HG02798 (cell line): ENCODE data around the gene GSTM2.
"Not testable (repeated sequence)": the region's sequence is repeated elsewhere in the genome, so short reads cannot be mapped to it uniquely, and the experiment has no call there.

Experiments used
- ATAC-seq: cut with Tn5 transposase; IDR thresholded peaks from one replicate; pipeline ENCODE4 v1.9.1; 2021; ENCODE audit warnings: mild to moderate bottlenecking; ENCODE audit not compliant: unreplicated experiment, poor library complexity

GSTM2 gene

DNA sequence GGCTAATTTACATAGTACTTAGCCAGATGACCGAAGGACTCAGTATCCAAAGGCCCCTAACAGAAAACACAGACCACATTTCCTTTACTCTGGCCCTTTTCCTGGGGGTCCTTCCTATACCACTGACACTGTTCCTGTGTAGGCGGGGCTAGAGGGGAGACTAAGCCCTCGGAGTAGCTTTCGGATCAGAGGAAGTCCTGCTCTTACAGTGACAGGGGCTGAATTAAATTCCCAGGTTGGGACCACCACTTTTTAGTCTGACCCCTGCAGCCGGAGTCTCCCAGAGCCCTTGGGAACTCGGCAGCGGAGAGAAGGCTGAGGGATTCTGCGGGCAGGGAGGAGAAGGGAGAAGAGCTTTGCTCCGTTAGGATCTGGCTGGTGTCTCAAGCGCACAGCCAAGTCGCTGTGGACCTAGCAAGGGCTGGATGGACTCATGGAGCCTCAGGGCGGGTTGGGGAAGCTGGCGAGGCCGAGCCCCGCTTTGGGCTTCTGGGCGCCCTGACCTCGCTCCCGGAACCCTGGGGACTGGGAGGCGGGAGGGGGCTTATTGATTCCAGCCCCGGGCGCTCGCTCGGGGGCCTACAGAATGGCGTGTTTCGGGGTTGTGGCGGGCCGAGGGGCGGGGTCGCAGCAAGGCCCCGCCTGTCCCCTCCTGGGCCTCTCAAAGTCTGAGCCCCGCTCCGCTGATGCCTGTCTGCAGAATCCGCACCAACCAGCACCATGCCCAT, 43.9 kb downstream of the GSTM2 start, which contains the start of gene GSTM5:
Gene GSTM5 (plus strand): TSS at position 659 of the 728 bp plus-strand sequence. CDS start 62 bp downstream, at position 721.
- not testable (repeated sequence) for ATAC-seq

DNA sequence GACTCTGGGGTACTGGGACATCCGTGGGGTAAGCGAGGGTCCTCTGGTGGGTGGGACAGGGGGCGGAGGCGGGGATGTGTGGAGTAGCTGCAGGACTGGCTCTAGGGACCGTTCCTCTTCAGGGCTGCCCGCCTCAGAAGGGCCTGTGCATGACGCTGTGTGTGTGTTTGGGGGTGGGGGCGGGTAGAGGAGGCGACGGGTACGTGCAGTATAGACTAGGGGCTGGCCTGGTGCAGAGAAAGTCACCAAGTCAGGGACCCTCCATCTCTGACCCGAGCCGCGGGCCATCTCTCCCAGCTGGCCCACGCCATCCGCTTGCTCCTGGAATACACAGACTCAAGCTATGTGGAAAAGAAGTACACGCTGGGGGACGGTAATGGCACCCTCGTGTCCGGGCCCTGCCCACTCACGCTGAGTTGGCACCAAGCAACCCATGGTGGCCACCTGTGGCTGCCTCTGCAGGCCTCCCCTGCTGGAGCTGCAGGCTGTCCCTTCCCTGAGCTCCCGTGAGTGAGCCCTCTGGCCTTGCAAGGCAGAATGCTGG, 44.5 kb downstream of the GSTM2 start:
- ATAC-seq = no peak

DNA sequence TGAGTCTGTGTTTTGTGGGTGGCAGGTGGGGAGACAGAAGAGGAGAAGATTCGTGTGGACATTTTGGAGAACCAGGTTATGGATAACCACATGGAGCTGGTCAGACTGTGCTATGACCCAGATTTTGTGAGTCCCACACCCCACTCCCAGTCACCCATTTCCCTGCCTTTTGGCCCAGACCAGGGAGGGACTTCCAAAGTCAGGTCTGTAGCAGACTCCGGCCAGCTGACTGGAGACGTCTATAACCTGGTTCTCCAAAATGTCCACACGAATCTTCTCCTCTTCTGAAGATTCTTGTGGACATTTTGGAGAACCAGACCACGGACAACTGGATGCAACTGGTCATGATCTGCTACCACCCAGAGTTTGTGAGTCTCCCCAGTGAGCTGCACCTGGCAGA, 45.8 kb downstream of the GSTM2 start:
- no peak for ATAC-seq

DNA sequence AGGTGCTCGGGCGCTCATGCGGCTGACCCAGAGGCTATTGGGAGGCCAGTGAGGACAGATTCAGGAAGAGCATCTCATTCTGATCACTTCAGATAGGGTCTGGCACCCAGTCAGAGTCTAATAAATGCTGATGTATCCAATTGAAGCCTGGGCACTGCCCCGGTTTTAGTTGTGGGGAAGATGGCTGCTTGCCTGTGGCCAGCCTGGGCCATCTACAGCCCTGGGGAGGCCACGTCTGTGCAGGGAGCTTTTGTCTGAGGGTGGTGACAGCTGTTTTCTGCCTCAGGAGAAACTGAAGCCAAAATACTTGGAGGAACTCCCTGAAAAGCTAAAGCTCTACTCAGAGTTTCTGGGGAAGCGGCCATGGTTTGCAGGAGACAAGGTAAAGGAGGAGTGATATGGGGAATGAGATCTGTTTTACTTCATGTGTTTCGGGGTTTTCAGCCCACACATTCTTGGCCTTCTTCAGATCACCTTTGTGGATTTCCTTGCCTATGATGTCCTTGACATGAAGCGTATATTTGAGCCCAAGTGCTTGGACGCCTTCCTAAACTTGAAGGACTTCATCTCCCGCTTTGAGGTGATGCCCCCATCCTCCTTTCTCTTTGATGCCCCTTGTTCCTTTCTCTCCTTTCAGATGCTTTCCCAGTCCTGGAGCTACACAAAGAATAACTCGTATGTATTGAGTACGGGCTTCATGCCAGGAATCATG, 47.0 kb downstream of the GSTM2 start:
- no peak for ATAC-seq

DNA sequence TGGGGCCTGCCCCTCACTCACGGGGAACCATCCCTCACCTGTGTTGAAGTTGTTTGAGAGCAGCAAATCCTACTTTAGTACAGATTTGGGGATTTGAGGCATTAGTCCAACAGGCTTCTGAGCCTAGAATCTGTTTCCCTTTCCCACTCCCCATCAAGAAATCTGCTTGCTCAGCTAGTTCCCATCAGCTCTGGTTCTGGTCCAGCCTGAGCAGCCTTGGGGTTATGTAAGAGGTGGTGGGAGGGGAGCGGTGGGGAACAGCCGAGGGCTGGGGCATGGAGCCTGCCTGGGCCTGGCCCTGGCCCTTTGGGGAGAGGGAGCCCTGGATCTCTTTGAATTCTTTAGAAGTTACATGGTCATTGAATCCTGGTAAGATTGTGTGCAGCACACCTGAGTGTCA, 48.3 kb downstream of the GSTM2 start:
- ATAC-seq = no peak

DNA sequence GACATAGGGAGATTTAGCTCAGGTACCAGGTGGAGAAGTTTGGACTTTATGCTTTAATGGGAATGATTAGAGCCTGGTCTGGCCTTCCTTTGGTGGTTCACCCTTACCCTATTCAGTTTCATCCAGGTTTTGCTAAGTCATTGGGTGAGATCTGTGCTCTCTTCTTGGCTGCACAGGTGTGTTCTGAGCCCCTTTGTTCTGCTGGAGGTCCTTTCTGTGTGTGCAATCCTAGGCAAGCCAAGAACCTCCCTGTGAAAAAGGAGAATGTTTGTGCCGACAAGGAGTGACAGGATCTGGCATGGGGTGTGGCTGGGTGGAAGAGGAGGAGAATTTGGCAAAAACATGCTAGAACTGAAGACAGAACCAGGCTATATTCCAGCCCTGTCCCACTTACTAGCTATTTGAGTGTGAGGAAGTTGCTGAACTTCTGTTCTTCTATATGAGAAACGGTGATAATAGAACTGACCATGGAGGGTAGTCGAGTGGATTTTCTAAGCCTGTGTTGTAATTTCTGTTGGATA, 48.8 kb downstream of the GSTM2 start:
- no peak for ATAC-seq

DNA sequence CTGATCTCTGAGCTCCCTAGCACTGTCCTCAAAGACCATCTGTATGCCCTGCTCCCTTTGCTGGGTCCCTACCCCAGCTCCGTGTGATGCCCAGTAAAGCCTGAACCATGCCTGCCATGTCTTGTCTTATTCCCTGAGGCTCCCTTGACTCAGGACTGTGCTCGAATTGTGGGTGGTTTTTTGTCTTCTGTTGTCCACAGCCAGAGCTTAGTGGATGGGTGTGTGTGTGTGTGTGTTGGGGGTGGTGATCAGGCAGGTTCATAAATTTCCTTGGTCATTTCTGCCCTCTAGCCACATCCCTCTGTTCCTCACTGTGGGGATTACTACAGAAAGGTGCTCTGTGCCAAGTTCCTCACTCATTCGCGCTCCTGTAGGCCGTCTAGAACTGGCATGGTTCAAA, 49.9 kb downstream of the GSTM2 start:
- no peak for ATAC-seq

DNA sequence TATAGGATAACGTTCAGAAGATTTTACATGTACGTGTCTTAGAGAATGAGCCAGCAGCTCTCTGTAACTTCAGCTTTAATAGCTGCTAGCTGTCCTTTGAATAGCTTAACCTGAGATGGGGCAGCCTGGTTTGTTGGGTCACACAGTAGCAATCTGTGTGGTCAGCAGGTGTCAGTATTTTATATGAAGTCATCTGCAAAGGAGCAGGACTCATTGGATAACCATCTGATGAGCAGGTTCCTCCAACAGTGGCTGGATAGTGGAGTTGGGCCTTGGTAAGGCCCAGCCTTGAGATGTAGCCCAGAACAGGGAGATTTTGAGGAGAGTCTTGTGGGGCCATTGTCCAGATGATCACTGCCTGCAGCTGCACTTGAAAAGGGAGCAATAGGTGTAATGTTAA, 50.6 kb downstream of the GSTM2 start:
- no peak for ATAC-seq

DNA sequence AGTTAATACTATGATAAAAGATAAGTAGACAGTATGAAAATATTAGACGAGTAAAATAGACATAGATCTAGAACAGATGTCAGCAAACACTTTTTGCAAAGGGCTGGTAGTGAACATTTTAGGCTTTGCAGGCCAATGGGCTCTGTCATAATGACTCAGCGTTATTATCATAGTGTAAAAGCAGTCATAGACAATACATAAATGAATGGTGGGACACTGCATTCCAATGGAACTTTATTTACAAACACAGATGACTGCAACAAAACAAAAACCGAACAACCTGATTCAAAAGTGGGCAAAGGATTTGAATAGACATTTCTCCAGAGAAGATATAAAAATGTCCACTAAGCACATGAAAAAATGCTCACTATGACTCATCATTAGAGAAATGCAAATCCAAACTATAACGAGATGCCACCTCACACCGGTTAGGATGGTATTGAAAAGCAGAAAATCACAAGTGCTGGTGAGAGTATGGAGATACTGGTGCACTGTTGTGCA, 51.5 kb downstream of the GSTM2 start:
- no peak for ATAC-seq

DNA sequence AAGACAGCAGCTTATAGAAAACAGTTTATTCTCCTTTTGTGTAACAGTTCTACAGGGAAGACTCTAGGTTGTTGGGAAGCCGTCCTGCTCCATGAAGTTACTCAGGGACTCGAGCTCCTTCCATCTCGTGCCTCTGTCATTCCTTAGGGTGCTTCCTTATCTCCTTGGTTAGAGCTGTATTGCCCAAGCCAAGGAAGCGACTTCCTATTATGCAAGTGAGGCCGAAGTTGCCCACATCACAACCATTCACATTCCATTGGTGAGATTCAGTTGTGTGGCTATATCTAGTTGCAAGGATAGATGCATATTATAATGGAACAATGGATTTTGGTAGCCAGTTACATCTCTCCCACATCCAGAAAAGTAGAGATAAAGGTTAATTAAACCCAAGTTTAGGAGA, 53.2 kb downstream of the GSTM2 start:
- ATAC-seq = no peak

DNA sequence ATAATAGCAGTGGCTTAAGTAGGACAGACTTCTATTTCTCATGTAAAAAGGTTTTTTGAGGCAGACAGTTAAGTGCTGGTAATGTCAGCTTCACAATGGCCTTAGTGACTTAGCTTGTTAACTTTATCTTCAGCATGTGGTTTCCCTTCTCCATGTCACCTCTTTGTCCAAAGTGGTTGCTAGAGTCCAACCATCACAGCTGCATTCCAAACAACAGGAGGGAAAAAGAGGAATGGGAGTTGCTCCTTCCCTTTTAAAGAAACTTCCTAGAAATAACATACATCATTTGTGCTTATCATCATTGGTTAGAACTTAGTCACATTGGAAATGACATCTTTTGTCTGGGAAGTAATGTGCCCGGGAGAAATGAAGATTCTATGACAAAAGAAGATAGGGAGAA, 54.1 kb downstream of the GSTM2 start:
- ATAC-seq = no peak

DNA sequence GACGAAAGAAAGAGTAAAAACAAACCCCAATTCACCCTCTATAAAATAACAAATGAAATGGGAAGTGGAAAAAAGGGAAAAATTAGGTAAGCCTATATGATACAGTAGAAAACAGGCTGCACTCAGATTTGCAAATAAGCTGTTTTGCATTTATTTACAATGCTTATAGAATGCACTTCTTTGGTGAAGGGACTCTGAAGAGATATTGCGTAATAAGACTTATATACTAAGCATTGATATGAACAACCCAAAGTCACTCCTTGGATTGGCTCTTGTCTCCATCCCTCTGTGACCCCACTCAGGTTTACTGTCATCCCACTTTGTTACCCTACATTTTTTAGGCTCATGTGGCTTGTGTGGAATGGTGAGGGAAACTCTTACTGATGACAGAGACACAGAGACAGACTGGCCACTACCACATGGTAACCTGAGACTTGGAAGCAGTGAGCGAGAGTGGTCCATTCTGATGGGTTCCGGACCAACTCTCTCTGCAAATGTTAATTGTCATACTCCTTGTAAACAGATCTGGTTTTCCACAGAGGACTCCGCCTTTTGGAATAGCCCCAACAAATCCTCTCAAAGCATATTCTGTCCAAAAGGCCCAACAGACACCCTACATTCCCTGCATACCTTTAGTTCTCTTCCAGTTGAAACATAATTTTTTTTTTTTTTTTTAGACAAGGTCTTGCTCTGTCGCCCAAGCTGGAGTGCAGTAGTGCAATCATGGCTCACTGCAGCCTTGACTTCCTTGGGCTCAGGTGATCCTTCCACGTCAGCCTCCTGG, 55.2 kb downstream of the GSTM2 start:
- no peak for ATAC-seq
